ENCODE data around the gene SPNS1.
"Not testable (repeated sequence)": the region's sequence is repeated elsewhere in the genome, so short reads cannot be mapped to it uniquely, and the experiment has no call there.

SPNS1 gene

DNA sequence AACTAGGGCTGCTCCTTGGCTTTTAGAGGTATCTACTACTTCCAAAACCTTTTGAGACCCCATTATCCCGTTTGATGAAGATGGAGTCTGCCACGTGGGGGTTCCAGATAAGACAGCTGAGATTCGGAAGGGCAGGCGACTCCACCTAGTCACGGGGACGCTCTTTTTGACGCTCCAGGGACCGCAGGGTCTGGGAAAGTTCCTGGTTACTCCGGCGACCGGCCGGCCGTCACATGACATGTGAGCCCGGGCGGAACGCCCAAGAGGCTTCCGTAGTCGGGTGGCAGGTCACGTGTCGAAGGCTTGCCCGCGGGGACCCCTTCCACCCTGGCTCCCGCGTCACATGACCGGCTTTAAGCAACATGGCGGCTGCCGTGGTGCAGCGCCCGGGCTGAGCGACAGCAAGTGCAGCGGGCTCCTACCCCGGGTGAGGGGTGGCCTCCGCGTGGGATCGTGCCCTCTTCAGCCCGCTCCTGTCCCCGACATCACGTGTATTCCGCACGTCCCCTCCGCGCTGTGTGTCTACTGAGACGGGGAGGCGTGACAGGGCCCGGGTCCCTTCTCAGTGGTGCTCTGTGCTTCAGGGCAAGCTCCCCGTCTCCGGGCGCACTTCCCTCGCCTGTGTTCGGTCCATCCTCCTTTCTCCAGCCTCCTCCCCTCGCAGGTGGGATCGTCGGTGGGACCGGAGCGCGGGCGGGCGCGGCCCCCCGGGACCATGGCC lies at the start of gene SPNS1:
Gene SPNS1, plus strand, starts transcription at position 342 of the 721 bp plus-strand sequence. Its CDS starts 374 bp downstream, at position 716.
- peak; percentile 94 for DNase-seq

DNA sequence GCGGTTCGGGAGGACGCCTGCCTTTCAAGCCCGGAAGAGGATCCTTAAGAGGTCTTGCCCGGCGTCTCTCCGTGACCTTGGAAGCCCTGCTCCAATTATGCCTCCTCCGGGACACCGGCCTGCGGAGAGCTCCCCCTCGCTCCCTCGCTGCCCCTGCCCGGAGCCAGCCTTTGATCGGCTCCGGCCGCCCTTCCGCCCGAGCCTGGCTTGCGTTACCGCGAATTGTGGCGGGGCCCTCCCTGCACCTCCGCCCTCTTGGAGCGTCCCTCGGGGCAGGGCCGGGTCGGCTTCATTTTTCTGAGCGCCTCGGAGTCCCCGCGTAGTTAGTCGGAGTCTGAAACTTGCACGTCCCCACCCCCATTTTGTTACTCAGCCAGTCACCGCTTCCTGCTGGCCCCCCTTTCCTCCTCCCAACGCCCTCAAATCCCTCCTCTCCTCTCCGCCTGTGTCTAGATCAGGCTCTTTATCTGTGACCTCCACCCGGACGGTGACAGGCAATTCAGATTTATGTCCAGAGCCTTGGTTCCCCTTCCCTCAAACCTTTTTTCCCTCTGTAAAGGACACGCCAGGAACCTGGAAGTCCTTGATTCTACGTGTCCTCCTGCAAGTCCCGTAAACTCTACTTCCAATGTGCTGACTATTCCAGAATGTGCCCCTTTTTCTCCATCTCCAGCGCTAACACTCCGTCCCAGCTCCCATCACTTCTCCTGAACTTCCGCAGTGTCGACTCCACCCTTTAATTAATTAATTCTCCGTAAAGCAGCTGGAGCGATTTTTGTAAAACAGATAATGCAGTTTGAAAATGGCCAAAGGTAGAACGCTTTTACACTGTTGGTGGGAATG lies 49.0 kb upstream of the SPNS1 start:
- DNase-seq: peak; percentile 86

- not testable (repeated sequence) for DNase-seq
Measured at GRCh38 chr16:28926284-28926683, 48.3 kb upstream of the SPNS1 start.

GRCh38 chr16:28927815-28928214 lies 46.8 kb upstream of the SPNS1 start:
- no peak for DNase-seq

DNA sequence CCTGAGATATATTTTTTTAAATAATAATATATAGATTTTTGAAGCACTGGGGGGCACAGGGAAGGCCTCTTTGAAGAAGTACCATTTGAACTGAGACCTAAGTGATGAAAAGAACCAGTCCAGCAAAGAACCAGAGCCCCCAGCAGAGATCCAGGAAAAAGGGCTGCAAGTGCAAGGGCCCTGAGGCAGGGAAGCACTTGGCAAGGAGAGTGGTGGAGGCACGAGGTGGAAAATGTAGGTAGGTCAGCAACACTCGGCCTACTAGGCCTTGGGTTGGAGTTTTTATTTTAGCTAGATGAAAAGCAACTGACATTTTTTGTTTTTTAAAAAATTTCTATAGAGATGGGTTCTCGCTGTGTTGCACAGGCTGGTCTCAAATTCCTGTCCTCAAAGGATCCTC lies 44.4 kb upstream of the SPNS1 start:
- no peak for DNase-seq

GRCh38 chr16:28930652-28931051 lies 43.9 kb upstream of the SPNS1 start:
- peak; percentile 60 for DNase-seq

DNA sequence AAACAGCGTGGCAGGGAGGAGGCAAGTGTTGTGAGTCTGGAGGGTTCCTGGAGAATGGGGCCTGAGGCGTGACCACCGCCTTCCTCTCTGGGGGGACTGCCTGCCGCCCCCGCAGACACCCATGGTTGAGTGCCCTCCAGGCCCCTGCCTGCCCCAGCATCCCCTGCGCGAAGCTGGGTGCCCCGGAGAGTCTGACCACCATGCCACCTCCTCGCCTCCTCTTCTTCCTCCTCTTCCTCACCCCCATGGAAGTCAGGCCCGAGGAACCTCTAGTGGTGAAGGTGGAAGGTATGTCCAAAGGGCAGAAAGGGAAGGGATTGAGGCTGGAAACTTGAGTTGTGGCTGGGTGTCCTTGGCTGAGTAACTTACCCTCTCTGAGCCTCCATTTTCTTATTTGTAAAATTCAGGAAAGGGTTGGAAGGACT lies 42.8 kb upstream of the SPNS1 start, which contains the start of gene CD19:
Gene CD19, plus strand, starts transcription at position 171 of the 425 bp plus-strand sequence. Its CDS starts 30 bp downstream, at position 201.
- DNase-seq: peak; percentile 32

DNA sequence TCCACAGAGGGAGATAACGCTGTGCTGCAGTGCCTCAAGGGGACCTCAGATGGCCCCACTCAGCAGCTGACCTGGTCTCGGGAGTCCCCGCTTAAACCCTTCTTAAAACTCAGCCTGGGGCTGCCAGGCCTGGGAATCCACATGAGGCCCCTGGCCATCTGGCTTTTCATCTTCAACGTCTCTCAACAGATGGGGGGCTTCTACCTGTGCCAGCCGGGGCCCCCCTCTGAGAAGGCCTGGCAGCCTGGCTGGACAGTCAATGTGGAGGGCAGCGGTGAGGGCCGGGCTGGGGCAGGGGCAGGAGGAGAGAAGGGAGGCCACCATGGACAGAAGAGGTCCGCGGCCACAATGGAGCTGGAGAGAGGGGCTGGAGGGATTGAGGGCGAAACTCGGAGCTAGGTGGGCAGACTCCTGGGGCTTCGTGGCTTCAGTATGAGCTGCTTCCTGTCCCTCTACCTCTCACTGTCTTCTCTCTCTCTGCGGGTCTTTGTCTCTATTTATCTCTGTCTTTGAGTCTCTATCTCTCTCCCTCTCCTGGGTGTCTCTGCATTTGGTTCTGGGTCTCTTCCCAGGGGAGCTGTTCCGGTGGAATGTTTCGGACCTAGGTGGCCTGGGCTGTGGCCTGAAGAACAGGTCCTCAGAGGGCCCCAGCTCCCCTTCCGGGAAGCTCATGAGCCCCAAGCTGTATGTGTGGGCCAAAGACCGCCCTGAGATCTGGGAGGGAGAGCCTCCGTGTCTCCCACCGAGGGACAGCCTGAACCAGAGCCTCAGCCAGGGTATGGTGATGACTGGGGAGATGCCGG lies 42.0 kb upstream of the SPNS1 start:
- DNase-seq: no peak

DNA sequence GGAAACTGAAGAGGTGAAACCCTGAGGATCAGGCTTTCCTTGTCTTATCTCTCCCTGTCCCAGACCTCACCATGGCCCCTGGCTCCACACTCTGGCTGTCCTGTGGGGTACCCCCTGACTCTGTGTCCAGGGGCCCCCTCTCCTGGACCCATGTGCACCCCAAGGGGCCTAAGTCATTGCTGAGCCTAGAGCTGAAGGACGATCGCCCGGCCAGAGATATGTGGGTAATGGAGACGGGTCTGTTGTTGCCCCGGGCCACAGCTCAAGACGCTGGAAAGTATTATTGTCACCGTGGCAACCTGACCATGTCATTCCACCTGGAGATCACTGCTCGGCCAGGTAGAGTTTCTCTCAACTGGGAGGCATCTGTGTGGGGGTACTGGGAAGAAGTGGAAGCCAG lies 41.4 kb upstream of the SPNS1 start:
- DNase-seq: no peak

GRCh38 chr16:28935346-28935745 lies 39.2 kb upstream of the SPNS1 start:
- no peak for DNase-seq

DNA sequence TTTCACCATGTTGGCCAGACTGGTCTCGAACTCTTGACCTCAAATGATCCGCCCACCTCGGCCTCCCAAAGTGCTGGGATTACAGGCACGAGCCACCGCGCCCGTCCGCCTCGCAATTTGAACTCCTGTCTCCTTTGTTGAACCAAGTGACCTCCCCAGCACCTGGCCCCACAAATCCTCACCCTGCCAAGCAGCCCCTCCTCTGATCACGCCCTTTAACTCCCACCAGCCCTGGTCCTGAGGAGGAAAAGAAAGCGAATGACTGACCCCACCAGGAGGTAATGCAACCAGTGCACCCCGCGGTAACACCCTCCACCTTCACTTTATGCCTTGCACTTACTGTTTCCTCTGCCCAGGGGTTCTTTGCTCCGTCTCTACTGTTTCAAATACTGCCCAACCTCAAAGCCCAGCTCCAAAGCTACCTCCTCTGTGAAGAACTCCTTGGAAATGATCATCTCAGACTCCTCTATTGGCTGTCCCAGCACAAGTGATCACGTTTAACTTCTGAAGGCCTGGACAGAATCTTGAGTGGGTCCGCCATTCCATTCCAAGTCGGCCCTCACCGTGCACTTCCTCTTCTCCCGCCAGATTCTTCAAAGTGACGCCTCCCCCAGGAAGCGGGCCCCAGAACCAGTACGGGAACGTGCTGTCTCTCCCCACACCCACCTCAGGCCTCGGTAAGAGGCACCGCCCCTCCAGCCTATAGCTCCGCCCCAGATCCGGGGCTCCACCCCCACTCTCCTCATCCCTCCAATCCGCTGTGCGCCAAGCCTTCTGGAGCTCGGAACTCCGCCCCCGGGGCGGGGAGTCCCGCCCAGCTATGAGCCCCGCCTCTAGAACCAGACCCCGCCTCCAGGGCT lies 38.4 kb upstream of the SPNS1 start:
- DNase-seq: peak; percentile 89

- DNase-seq: no peak
Measured at GRCh38 chr16:28936784-28937155, 37.8 kb upstream of the SPNS1 start.

DNA sequence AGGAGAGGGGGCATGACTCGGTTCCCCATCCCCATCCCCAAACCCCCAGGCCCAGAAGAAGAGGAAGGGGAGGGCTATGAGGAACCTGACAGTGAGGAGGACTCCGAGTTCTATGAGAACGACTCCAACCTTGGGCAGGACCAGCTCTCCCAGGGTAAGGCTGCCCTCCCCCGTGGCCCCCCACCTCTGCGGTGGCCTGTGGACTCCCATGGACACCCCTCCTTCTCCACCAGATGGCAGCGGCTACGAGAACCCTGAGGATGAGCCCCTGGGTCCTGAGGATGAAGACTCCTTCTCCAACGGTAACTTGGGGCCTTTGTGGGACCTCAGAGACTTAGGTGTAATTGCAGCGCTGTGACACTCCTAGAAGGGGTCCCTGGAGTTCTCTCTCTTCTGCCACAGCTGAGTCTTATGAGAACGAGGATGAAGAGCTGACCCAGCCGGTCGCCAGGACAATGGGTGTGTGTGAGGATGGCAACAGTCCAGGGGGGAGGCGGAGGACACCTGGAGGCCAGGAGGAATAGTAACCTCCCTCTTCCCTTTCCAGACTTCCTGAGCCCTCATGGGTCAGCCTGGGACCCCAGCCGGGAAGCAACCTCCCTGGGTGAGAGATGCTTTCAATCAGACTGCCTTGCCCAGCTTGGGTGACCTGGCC lies 37.2 kb upstream of the SPNS1 start:
- DNase-seq: no peak

DNA sequence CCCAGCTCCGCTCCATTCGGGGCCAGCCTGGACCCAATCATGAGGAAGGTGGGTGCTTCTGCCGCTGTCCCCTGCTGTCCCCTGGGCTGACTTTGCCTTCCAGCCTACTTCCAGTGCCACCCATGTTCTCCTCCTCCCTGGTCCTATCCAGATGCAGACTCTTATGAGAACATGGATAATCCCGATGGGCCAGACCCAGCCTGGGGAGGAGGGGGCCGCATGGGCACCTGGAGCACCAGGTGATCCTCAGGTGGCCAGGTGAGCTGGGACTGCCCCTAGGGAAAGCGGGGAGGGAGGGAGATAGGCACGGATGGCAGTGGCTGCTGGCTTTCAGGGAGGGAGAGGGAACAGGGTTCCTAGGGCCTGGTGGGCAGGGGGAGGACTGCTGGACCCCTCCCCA lies 35.9 kb upstream of the SPNS1 start:
- DNase-seq: no peak

DNA sequence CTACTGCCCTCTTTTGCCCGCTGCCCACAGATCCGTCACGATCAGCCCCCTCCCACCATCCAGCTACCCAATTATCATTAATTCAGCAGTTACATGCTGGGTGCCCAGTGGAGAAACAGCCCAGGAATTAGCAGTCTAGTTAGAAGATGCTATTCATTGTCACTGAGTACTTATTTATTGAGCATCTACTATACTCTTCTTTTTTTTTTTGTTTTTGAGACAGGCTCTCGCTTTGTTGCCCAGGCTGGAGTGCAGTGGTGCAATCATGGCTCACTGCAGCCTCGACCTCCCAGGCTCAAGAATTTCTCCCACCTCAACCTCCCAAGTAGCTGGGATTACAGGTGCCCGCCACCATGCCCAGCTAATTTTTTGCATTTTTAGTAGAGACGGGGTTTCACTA lies 34.8 kb upstream of the SPNS1 start:
- DNase-seq: not testable (repeated sequence)

DNA sequence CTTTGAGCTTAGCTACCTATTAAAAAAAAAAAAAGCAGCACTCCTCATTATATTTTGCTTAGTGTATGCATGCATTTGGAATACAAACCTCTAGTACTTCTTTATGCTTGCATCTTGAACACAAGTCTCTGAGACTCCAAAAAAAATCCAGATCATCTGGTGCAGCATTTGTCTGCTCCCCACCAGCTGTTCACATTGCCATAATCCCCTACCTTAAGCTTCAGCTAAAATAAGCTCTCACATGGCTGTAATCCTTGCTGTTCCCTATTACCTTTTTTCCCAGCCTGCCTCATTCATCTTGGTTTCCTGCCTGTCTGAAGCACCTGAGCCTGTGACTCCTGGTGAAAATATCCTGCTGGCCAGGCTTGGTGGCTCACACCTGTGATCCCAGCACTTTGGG lies 31.3 kb upstream of the SPNS1 start:
- DNase-seq: no peak

- no peak for DNase-seq
Measured at GRCh38 chr16:28946681-28947080, 27.9 kb upstream of the SPNS1 start.

DNA sequence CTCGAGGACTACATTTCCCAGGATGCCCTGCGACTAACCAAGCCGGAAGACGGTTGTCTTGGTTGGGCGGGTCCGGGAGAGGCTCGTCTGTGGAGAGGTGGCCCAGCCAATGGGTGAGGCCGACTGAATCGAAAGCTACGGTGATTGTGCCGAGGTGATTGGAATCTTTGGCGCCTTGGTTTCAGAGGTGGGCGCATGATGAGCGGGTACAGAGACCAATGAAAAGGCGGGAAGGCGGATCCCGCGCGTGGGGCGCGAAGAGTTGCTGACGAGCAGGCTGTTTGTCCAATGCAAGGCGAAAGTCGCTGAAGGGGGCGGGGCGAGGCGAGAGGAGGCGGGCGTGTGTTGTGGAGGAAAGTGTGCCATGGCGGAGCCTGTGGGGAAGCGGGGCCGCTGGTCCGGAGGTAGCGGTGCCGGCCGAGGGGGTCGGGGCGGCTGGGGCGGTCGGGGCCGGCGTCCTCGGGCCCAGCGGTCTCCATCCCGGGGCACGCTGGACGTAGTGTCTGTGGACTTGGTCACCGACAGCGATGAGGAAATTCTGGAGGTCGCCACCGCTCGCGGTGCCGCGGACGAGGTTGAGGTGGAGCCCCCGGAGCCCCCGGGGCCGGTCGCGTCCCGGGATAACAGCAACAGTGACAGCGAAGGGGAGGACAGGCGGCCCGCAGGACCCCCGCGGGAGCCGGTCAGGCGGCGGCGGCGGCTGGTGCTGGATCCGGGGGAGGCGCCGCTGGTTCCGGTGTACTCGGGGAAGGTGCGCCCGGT lies 23.7 kb upstream of the SPNS1 start, which contains the start of gene NFATC2IP:
Gene NFATC2IP, plus strand, starts transcription at position 290 of the 762 bp plus-strand sequence. Its CDS starts 75 bp downstream, at position 365.
- peak; percentile 100 for DNase-seq

GRCh38 chr16:28951410-28951943 lies 23.1 kb upstream of the SPNS1 start:
- no peak for DNase-seq

GRCh38 chr16:28958216-28958615 lies 16.4 kb upstream of the SPNS1 start:
- DNase-seq: no peak
